GM23338 (cell line): ENCODE results near the gene NUDT5. TPM values are rescaled to one million over a fixed set of nuclear protein-coding genes. Genes with fewer than 3 reads are reported as not detected.

Source experiments
- ATAC-seq: fragments of 200-7000 bp; cut with Tn5 transposase; 3 replicates; pipeline ENCODE4 v1.9.1; 2020
- DNase-seq: peaks from one replicate; pipeline ENCODE4 v3.0.0-alpha.2; 2015; ENCODE audit warnings: low spot score
- H2AFZ ChIP-seq: fragments of 200-600 bp; sonication (generic); 2 replicates; pipeline ENCODE4 v1.8.0; 2016; ENCODE audit warnings: antibody characterized with exemption, mild to moderate bottlenecking, moderate library complexity
- H3F3A ChIP-seq: fragments of 200-600 bp; sonication (generic); replicated peaks from 2 replicates; pipeline ENCODE4 v1.8.0; 2017; ENCODE audit warnings: antibody characterized with exemption, mixed run types, low read depth
- H3K27ac ChIP-seq: fragments of 200-600 bp; sonication (generic); 2 replicates; pipeline ENCODE4 v1.6.1; 2016; ENCODE audit warnings: low read depth
- H3K27me3 ChIP-seq: fragments of 200-600 bp; sonication (generic); 2 replicates; pipeline ENCODE4 v1.8.0; 2016; ENCODE audit warnings: mild to moderate bottlenecking, mixed run types, moderate library complexity; ENCODE audit not compliant: insufficient read depth
- H3K36me3 ChIP-seq: fragments of 200-600 bp; sonication (generic); 2 replicates; pipeline ENCODE4 v1.8.0; 2016; ENCODE audit warnings: mild to moderate bottlenecking; ENCODE audit not compliant: insufficient read depth
- H3K4me1 ChIP-seq: fragments of 200-600 bp; sonication (generic); 2 replicates; pipeline ENCODE4 v1.8.0; 2016; ENCODE audit warnings: mild to moderate bottlenecking, moderate library complexity; ENCODE audit not compliant: insufficient read depth
- H3K4me2 ChIP-seq: fragments of 200-600 bp; sonication (generic); 2 replicates; pipeline ENCODE4 v1.7.1; 2017; ENCODE audit warnings: mixed run types
- H3K4me3 ChIP-seq: fragments of 200-600 bp; sonication (generic); 2 replicates; pipeline ENCODE4 v1.6.1; 2016; ENCODE audit warnings: mixed run types
- H3K79me2 ChIP-seq: fragments of 200-600 bp; sonication (generic); replicated peaks from 2 replicates; pipeline ENCODE4 v1.8.0; 2017; ENCODE audit warnings: mild to moderate bottlenecking; ENCODE audit not compliant: insufficient read depth
- H3K9me2 ChIP-seq: fragments of 200-600 bp; sonication (generic); 2 replicates; pipeline ENCODE4 v1.8.0; 2017; ENCODE audit not compliant: insufficient read depth
- H4K20me1 ChIP-seq: fragments of 200-600 bp; sonication (generic); replicated peaks from 2 replicates; pipeline ENCODE4 v1.8.0; 2017; ENCODE audit warnings: mild to moderate bottlenecking; ENCODE audit not compliant: insufficient read depth
- H3K27ac Mint-ChIP-seq: 2 replicates; pipeline ENCODE4 v1.8.0; 2020; ENCODE audit warnings: inconsistent platforms, mild to moderate bottlenecking, moderate library complexity, mixed read lengths
- H3K27me3 Mint-ChIP-seq: 3 replicates; pipeline ENCODE4 v1.8.0; 2022; ENCODE audit warnings: low read depth, mild to moderate bottlenecking, moderate library complexity, mixed read lengths, inconsistent platforms; ENCODE audit not compliant: insufficient read depth, poor library complexity
- H3K36me3 Mint-ChIP-seq: 3 replicates; pipeline ENCODE4 v1.8.0; 2021; ENCODE audit warnings: low read depth, mild to moderate bottlenecking, inconsistent platforms, moderate library complexity, mixed read lengths
- H3K4me1 Mint-ChIP-seq: 3 replicates; pipeline ENCODE4 v1.8.0; 2020; ENCODE audit warnings: mild to moderate bottlenecking, inconsistent platforms, mixed read lengths
- H3K4me3 Mint-ChIP-seq: 3 replicates; pipeline ENCODE4 v1.8.0; 2021; ENCODE audit warnings: moderate library complexity, mild to moderate bottlenecking, inconsistent platforms, mixed read lengths
- H3K9me3 Mint-ChIP-seq: 3 replicates; pipeline ENCODE4 v1.8.0; 2020; ENCODE audit warnings: moderate library complexity, mild to moderate bottlenecking, inconsistent platforms, mixed read lengths
- CREB1 ChIP-seq: fragments of 250-450 bp; sonication (Bioruptor Pico); IDR thresholded peaks from 2 replicates; pipeline ENCODE4 v1.5.0; 2020; ENCODE audit warnings: low read depth, mild to moderate bottlenecking, moderate library complexity
- CTCF ChIP-seq, 2 experiments: fragments of 200-600 bp in 1 of 2; sonication (generic) in 1 of 2; conservative IDR thresholded peaks; 2 replicates each; pipeline versions ENCODE4 v1.5.1 to v1.6.1; 2016 to 2017; ENCODE audit warnings: antibody characterized with exemption in 2 of 2, low read depth in 2 of 2, mild to moderate bottlenecking in 2 of 2, moderate library complexity in 1 of 2
- ETS1 ChIP-seq: IDR thresholded peaks from 2 replicates; pipeline ENCODE4 v1.6.1; 2016; ENCODE audit warnings: antibody characterized with exemption
- EZH2 ChIP-seq: fragments of 200-600 bp; sonication (generic); IDR thresholded peaks from one replicate; pipeline ENCODE4 v1.8.0; 2017; ENCODE audit warnings: antibody characterized with exemption, mild to moderate bottlenecking, low read depth; ENCODE audit not compliant: unreplicated experiment
- EZH2phosphoT487 ChIP-seq: fragments of 200-600 bp; sonication (generic); IDR thresholded peaks from one replicate; pipeline ENCODE4 v1.8.1; 2018; ENCODE audit warnings: antibody characterized with exemption; ENCODE audit not compliant: unreplicated experiment
- JUNB ChIP-seq: IDR thresholded peaks from one replicate; pipeline ENCODE4 v1.6.1; 2016; ENCODE audit warnings: antibody characterized with exemption; ENCODE audit not compliant: unreplicated experiment
- NANOG ChIP-seq: IDR thresholded peaks from 2 replicates; pipeline ENCODE4 v1.6.1; 2016; ENCODE audit warnings: antibody characterized with exemption, borderline replicate concordance
- POLR2AphosphoS5 ChIP-seq: IDR thresholded peaks from 2 replicates; pipeline ENCODE4 v1.6.1; 2016; ENCODE audit warnings: antibody characterized with exemption, low read depth
- STAT1 ChIP-seq: IDR thresholded peaks from one replicate; pipeline ENCODE4 v1.6.1; 2016; ENCODE audit warnings: antibody characterized with exemption; ENCODE audit not compliant: unreplicated experiment
- ZNF114 ChIP-seq: fragments of 250-450 bp; sonication (Bioruptor Pico); IDR thresholded peaks from 2 replicates; pipeline ENCODE4 v1.5.0; 2020; ENCODE audit warnings: mild to moderate bottlenecking, moderate library complexity
- ZNF331 ChIP-seq: fragments of 250-450 bp; sonication (Bioruptor Pico); IDR thresholded peaks from 2 replicates; pipeline ENCODE4 v1.5.0; 2020; ENCODE audit warnings: low read depth, mild to moderate bottlenecking, moderate library complexity
- ZNF462 ChIP-seq: fragments of 250-450 bp; sonication (Bioruptor Pico); IDR thresholded peaks from 2 replicates; pipeline ENCODE4 v1.5.0; 2020; ENCODE audit warnings: mild to moderate bottlenecking, moderate library complexity
- long read RNA-seq: library from polyadenylated mRNA; unstranded; transcript quantifications from one replicate; pipeline ENCODE4 v2.0.0, GENCODE V29; 2020; ENCODE audit not compliant: unreplicated experiment
- polyA plus RNA-seq: library from polyadenylated mRNA; unstranded; fragments of >200 nt; fragmentation: Nextera tagmentation; extraction: Ambion mirVana; gene quantifications from 2 replicates; pipeline ENCODE4 v1.2.1, GENCODE V29; 2016
- total RNA-seq: library from RNA; depleted of rRNA; stranded (reverse); fragments of >200 nt; shearing (Covaris generic); gene quantifications from 2 replicates; pipeline ENCODE4 v1.2.3, GENCODE V29; 2014; rRNA removed

The NUDT5 gene
- total RNA-seq: 94.3 and 107 TPM in 2 replicates
- 254 and 255 TPM in 2 replicates for polyA plus RNA-seq
- long read RNA-seq, partial matches to known transcripts: 2 of 26 reads
- long read RNA-seq, other reads (novel, unspliced or antisense): 24 of 26 reads

GRCh38 chr10:12195603-12196506 is at the start of gene NUDT5, which contains the start of gene CDC123:
TSS of gene NUDT5 (minus strand) at chr10:12195891. CDS start at chr10:12186291, 9,600 bp downstream.
TSS of gene CDC123 (plus strand) at chr10:12196188. CDS start at chr10:12196246, 58 bp downstream.
- peak; percentile 92 for ATAC-seq
- peaks cover 95% of the 10 kb centered on the region for H3K79me2 ChIP-seq
- peak within 1 kb of the TSS; percentile 88 for H3K27ac ChIP-seq
- Mint-ChIP-seq H3K27ac (peak within 1 kb of the TSS; percentile 98), H3K36me3 (peaks cover 26% of the 10 kb centered on the region), H3K4me3 (peak within 1 kb of the TSS; percentile 91), H3K9me3 (no peaks in the 10 kb centered on the region; the same call in 2 of the 3 replicates), H3K4me1 (peaks cover 8% of the 10 kb centered on the region), H3K27me3 (peaks cover 11% of the 10 kb centered on the region)
- no peaks in the 10 kb centered on the region; the same call in 1 of the 2 replicates for H3F3A ChIP-seq
- peak within 1 kb of the TSS; percentile 83 for H2AFZ ChIP-seq
- H3K4me2 ChIP-seq: peak within 1 kb of the TSS; percentile 84
- DNase-seq: peak; percentile 93
- peaks cover 21% of the 10 kb centered on the region; the same call in 1 of the 2 replicates for H3K36me3 ChIP-seq
- H3K4me1 ChIP-seq: peaks cover 12% of the 10 kb centered on the region
- peaks cover 39% of the 10 kb centered on the region for H4K20me1 ChIP-seq
- no peaks in the 10 kb centered on the region for H3K27me3 ChIP-seq
- peak within 1 kb of the TSS; percentile 79 for H3K4me3 ChIP-seq
- H3K9me2 ChIP-seq: no peaks in the 10 kb centered on the region
- TF ChIP-seq ETS1 (peak; percentile 59; the same call in 1 of the 2 replicates), CTCF (conservative IDR thresholded peaks at IDR 0.05; ENCODE audit: low read depth in 2 of 2) (no peak), EZH2phosphoT487 (no peak), CREB1 (CRISPR knock-in tag) (no peak), ZNF331 (CRISPR knock-in tag) (no peak), POLR2AphosphoS5 (peak; percentile 84), ZNF114 (no peak), NANOG (no peak), EZH2 (no peak), JUNB (no peak), STAT1 (no peak), ZNF462 (CRISPR knock-in tag) (no peak)
